Fibroblast of skin of abdomen (primary cell): ENCODE data around the gene WASF2.
"Not testable (repeated sequence)": the region's sequence is repeated elsewhere in the genome, so short reads cannot be mapped to it uniquely, and the experiment has no call there.

Source experiments
- DNase-seq: peaks from one replicate; pipeline ENCODE4 v3.0.0-alpha.2; 2013

Gene WASF2

GRCh38 chr1:27418326-27419185 lies 71.4 kb downstream of the WASF2 start:
- DNase-seq: peak; percentile 95

DNA sequence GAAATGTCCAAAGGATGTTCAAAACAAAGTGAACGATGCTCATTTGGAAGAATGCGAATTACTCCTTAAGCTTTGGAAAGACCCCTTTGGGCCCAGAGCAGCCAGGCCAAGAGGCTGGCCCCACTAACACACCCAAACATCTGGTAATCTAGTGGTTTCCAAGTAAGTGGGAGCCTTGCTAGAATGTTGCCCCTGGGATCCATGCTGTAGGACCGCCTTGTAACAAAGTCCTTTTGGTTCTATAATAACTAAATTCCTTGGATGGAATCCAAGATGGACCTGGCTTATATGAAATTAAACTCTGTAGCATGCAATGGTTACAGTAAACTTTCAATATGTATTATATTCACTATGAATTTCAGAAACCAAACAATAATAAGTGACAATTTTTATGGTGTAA lies 72.3 kb downstream of the WASF2 start:
- DNase-seq: no peak

GRCh38 chr1:27416387-27417111 lies 73.4 kb downstream of the WASF2 start:
- DNase-seq: peak; percentile 74

DNA sequence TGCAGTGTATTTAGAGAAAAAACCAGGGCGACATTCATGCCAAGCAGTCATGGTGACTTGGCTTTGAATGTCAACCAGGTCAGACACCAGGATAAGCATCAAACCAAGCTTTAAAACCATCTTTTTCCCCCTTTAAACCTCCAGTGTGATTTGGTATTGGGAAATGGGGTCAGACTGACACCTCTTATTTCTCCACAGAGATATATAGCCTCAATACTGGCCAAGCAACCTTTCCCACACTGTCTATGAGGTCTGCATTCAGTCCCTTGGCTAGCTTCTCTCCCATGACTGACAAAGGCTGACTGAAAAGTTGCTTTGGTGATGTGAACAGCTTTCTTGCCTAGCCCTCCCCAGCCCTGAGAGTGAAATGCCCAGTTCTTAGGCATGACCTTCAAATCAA lies 75.9 kb downstream of the WASF2 start:
- no peak for DNase-seq

DNA sequence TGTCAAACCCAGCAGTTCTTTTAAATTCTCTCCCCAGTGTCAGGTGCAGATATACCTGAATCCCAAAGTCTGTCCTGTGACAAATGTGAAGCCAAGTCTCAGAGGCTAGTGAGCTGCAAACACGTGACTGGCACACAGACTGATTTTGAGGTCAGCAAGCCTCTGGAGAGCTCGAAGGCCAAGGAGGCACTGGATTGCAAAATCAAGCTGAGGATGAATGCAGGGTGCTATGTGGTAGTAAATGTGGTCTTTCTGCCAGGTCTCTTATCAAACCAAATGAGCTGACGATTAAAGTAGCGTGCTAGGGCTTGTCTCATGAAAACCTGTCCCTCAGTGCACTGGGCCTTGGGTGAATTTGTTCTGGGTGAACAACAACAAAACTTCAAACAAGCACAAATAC lies 77.0 kb downstream of the WASF2 start:
- DNase-seq: no peak

DNA sequence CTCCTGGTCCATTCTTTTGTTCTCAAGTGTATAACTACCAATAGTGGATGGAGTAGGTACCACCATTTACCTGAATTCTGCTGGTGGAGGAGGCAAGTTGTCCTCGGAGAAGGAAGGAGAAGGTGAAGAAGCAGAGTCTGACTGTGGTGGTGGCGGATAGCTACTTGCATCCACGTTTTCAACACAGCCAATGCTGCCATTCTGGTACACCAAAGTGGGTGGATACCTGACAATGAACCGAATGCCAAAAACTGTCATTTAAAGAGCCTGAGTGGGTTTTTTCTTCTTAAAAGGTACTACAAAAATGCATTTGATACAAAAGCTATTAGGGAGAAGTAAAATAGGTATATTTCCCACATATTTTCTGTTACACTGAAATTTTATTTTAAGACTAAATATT lies 77.5 kb downstream of the WASF2 start:
- DNase-seq: no peak

GRCh38 chr1:27410709-27411108 lies 79.3 kb downstream of the WASF2 start:
- DNase-seq: no peak

- no peak for DNase-seq
Observed at GRCh38 chr1:27409669-27410068, 80.3 kb downstream of the WASF2 start.

DNA sequence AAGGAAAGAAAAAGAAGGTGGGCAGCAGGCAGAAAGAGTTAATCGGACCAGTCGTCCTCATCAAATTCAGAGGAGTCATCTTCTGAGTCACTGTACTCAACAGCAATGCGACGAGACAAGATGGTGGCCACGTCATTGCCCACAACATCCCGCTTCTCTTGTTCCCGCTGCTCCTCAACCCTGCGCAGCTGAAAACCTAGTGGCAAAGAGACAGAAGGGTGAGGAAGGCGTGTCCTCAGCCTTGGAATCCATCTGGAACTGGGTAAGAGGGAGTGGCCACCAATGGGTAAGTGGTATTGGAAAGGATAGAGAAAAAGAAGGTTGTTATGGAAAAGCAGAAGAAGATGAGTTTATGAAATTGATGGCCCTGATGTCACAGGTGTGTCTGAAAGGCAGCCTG lies 81.8 kb downstream of the WASF2 start:
- DNase-seq: no peak

- not testable (repeated sequence) for DNase-seq
Observed at GRCh38 chr1:27406791-27407190, 83.2 kb downstream of the WASF2 start.

DNA sequence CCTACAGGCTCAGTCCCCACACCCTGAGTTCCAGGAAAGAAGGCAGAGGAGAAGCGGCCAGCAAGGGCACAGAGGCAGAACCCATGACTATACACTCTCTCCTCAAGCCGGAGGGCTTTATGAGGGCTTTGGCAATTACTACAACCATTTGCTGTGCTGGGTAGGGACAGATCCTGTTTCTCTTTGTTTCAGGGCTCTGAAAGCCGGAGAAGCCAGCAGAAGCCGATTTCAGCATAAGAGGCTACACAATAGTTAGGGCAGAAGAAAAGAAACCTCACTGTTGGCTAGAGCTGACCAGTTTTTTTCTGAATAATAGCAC lies 83.6 kb downstream of the WASF2 start:
- no peak for DNase-seq

GRCh38 chr1:27405598-27406361 lies 84.2 kb downstream of the WASF2 start:
- DNase-seq: not testable (repeated sequence)

- peak; percentile 89 for DNase-seq
Observed at GRCh38 chr1:27405074-27405473, 84.9 kb downstream of the WASF2 start.

GRCh38 chr1:27403931-27404330 lies 86.0 kb downstream of the WASF2 start:
- DNase-seq: no peak

GRCh38 chr1:27403065-27403726 lies 86.8 kb downstream of the WASF2 start:
- DNase-seq: peak; percentile 75

- peak; percentile 49 for DNase-seq
Observed at GRCh38 chr1:27402349-27402754, 87.6 kb downstream of the WASF2 start.

- no peak for DNase-seq
Observed at GRCh38 chr1:27400963-27401341, 89.0 kb downstream of the WASF2 start.

- no peak for DNase-seq
Observed at GRCh38 chr1:27400082-27400962, 89.6 kb downstream of the WASF2 start.

GRCh38 chr1:27399251-27400025 lies 90.5 kb downstream of the WASF2 start:
- no peak for DNase-seq

GRCh38 chr1:27398405-27399149 lies 91.4 kb downstream of the WASF2 start:
- no peak for DNase-seq
